Endothelial cell of umbilical vein (primary cell): ENCODE results near the gene CYP27A1.

ENCODE experiments used
- CTCF ChIP-seq, 2 donors: IDR thresholded peaks; 1 replicate in 1 of 2; 2 replicates in 1 of 2; pipeline ENCODE4 v1.5.1; 2011; ENCODE audit warnings: low read length in 2 of 2, mild to moderate bottlenecking in 2 of 2, moderate library complexity in 2 of 2, control low read depth in 1 of 2, inconsistent platforms in 1 of 2, low read depth in 1 of 2; ENCODE audit not compliant: insufficient read depth in 1 of 2; ENCODE audit errors: extremely low read depth in 1 of 2
- EZH2 ChIP-seq: IDR thresholded peaks from 2 replicates; pipeline ENCODE4 v1.6.1; 2012; ENCODE audit warnings: borderline replicate concordance, low read depth, mild to moderate bottlenecking, moderate library complexity, low read length, inconsistent platforms; ENCODE audit not compliant: severe bottlenecking
- FOS ChIP-seq: IDR thresholded peaks from 2 replicates; pipeline ENCODE4 v1.6.1; 2011; ENCODE audit warnings: mild to moderate bottlenecking, low read length, moderate library complexity, borderline replicate concordance; ENCODE audit not compliant: insufficient read depth
- GATA2 ChIP-seq: IDR thresholded peaks from 2 replicates; pipeline ENCODE4 v1.7.0; 2011; ENCODE audit warnings: low read depth, mild to moderate bottlenecking, moderate library complexity, mixed read lengths, low read length; ENCODE audit not compliant: insufficient read length, insufficient read depth
- MYC ChIP-seq: IDR thresholded peaks from one replicate; pipeline ENCODE4 v1.6.1; 2011; ENCODE audit warnings: mild to moderate bottlenecking, low read depth, low read length
- POLR2A ChIP-seq: IDR thresholded peaks from 2 replicates; pipeline ENCODE4 v1.6.1; 2012; ENCODE audit warnings: low read depth, mild to moderate bottlenecking, control low read depth, low read length
- POLR2AphosphoS5 ChIP-seq: IDR thresholded peaks from 2 replicates; pipeline ENCODE4 v1.6.1; 2012; ENCODE audit warnings: low read depth, mild to moderate bottlenecking, control low read depth, low read length, moderate library complexity; ENCODE audit not compliant: insufficient read depth

- TF ChIP-seq MYC, result no peak
- TF ChIP-seq POLR2A, result no peak
- no peak for TF ChIP-seq FOS
- no peak for TF ChIP-seq POLR2AphosphoS5
- TF ChIP-seq EZH2, result no peak
- no peak for TF ChIP-seq CTCF (IDR thresholded peaks at IDR 0.05; ENCODE audit: extremely low read depth in 1 of 2, insufficient read depth in 1 of 2, low read depth in 1 of 2, low read length in 2 of 2)
- TF ChIP-seq GATA2, result no peak
These were observed 5.5 kb upstream of the CYP27A1 start for GRCh38 chr2:218776488-218776887.
